GM20000 (cell line): ENCODE measurements around the gene TSPAN4.

Experiments
- DNase-seq: peaks from one replicate; pipeline ENCODE4 v3.0.0; 2012; ENCODE audit warnings: low spot score
- CTCF ChIP-seq: IDR thresholded peaks from 2 replicates; pipeline ENCODE4 v1.5.1; 2012; ENCODE audit warnings: mild to moderate bottlenecking, control low read depth; ENCODE audit errors: extremely low read depth, missing control alignments

TSPAN4 gene

GRCh38 chr11:913043-913442 lies 70.4 kb downstream of the TSPAN4 start:
- TF ChIP-seq CTCF = no peak
- no peak for DNase-seq

DNA sequence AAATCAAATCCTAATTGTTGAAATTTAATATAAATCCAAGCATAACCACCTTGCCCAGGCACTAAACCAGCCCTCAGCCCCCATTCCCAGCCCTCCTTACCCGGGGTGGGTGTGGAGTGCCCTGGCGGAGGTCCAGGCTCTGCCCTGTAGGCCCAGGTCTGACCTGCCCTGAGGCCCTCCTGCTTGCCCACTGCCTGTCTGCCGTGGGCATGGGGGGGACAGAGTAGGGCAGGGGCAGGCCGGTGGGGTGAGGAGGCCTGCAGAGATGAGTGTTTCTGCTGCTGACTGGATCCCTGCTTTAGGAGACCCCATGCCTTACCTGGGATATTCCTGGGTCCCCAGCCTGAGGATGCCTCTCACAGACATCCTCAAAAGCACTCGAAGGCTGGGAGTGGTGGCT lies 71.6 kb downstream of the TSPAN4 start:
- TF ChIP-seq CTCF = no peak
- DNase-seq = no peak

DNA sequence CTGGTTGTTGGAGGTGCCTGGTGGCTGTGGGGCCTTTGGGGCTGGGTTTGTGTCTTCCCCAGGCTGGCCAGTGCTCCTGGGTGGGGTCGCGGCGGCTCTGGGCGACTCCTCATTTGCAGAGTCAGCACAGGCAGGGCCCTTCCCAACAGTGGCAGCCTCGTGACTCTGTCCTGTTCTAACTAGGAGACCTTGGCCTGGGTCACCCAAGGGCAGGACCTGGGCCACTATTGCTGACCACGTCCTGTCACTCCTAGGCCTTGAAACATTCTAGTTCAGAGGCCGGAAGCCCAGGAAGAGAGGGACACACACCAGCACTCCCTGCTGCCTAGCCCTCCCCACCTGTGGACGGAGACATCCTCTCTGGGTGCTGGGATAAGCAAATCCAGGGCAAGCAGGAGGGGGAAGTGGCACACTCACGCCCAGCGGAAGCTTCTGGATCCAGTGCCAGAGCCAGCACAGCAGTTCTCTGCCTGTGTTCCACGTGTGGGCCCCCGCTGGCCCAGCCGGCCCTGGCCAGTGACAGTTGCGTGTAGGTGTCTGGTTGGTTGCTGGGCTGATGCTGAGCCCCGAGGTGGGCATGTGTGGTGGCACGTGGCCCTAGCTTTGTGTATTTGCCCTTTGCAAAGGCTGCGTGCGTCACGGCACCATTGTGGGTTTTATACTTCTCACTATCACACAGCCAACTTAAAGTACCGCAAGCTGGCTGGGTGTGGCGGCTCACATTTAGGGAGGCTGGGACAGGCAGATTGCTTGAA lies 72.3 kb downstream of the TSPAN4 start:
- no peak for TF ChIP-seq CTCF
- no peak for DNase-seq
